Pancreas (tissue), 10 donors: ENCODE measurements around the gene SMIM11. TPM values are rescaled to one million over a fixed set of nuclear protein-coding genes. Genes with fewer than 3 reads are reported as not detected.

ENCODE experiments used
- ATAC-seq, 4 donors: fragments of 200-7000 bp; cut with Tn5 transposase; one replicate each; pipeline versions ENCODE4 v1.8.0 to v1.9.1; 2020; ENCODE audit warnings: mild to moderate bottlenecking in 4 of 4, moderate library complexity in 4 of 4
- DNase-seq, 6 donors: peaks; one replicate each; pipeline ENCODE4 v3.0.0-alpha.2; 2020
- FAIRE-seq: peaks from 2 replicates; lab custom pipeline; 2012; peaks lifted over from hg19 to GRCh38; lab: Jason Lieb, UNC
- H3K27ac ChIP-seq, 4 donors: fragments of 200-600 bp; sonication (generic); 1 replicate in 3 of 4; 2 replicates in 1 of 4; pipeline versions ENCODE4 v1.5.0 to v1.8.0; 2020
- H3K27me3 ChIP-seq, 4 donors: fragments of 200-600 bp; one replicate each; pipeline ENCODE4 v1.8.0; 2021
- H3K36me3 ChIP-seq, 3 donors: fragments of 200-600 bp; sonication (generic) in 1 of 3; one replicate each; pipeline versions ENCODE4 v1.5.0 to v1.8.0; 2020 to 2021
- H3K4me1 ChIP-seq, 3 donors: fragments of 200-600 bp; one replicate each; pipeline ENCODE4 v1.8.0; 2021
- H3K4me3 ChIP-seq, 4 donors: fragments of 200-600 bp; sonication (generic) in 2 of 4; one replicate each; pipeline versions ENCODE4 v1.5.0 to v1.8.0; 2020 to 2021
- H3K9me3 ChIP-seq, 4 donors: fragments of 200-600 bp; one replicate each; pipeline ENCODE4 v1.8.0; 2021
- CTCF ChIP-seq, 4 donors: fragments of 200-600 bp; sonication (generic) in 3 of 4; IDR thresholded peaks; one replicate each; pipeline versions ENCODE4 v1.5.0 to v1.8.0; 2021; ENCODE audit warnings: antibody characterized with exemption in 4 of 4
- WGBS, 2 donors: extraction: QIAGEN DNeasy Blood & Tissue Kit; methylation state at CpG; one replicate each; pipeline ENCODE4 v1.1.7; 2013; 5-methylcytosine and 5-hydroxymethylcytosine counted together
- intact Hi-C, 3 donors: fragments of 100-400 bp; cut with DNase I; formaldehyde crosslinking; loops; one replicate each; pipeline versions ENCODE4 v1.11.1 to v1.14.2; 2022
- polyA plus RNA-seq, 2 donors: library from polyadenylated mRNA; stranded (reverse); fragments of 200-250 nt; gene quantifications; one replicate each; pipeline ENCODE4 v1.2.3, GENCODE V29; 2013
- total RNA-seq, 6 donors: library from RNA; stranded (reverse); fragmentation: NEBNext Ultra II Directional in 4 of 6; extraction: Animal tissue kit (Norgen Biotek cat#: 25700) in 4 of 6; gene quantifications; one replicate each; pipeline versions ENCODE4 v1.2.1 to v1.2.4, GENCODE V29; 2021 to 2023
- donor health status: healthy with polysubstance abuse.
- donor health status: DM: no; HTN: no; CAD: no; lungs with moderate emphysema.
- donor health status: DM: no; HTN: no; CAD: no.
- donor health status: control.
- donor health status: control.
- donor health status: Bipolar disorder and iron deficiency.
- donor health status: DM: yes; HTN: yes; CAD: no.
- donor health status: DM: no; HTN: no; CAD: no.
- donor health status: DM: no; HTN: no; CAD: no.
- donor health status: DM: yes; HTN: yes; CAD: no.

The SMIM11 gene
- total and polyA plus RNA-seq, 8 donors: 1.3 to 10.8 (median 3.3) TPM

- ATAC-seq: no peak
- FAIRE-seq: no peak
- intact Hi-C loops: no loop called here
- DNase-seq: no peak
- H3K4me3 ChIP-seq: no peak overlapping the region
- 56 to 64% methylated on average over 6 of the region's 6 CpGs for WGBS, 2 donors
- no peak for TF ChIP-seq CTCF (IDR thresholded peaks at IDR 0.05)
- H3K27ac ChIP-seq: no peak overlapping the region
- H3K36me3 ChIP-seq: no peaks in the 10 kb centered on the region
- H3K4me1 ChIP-seq: no peaks in the 10 kb centered on the region
- H3K27me3 ChIP-seq: no peaks in the 10 kb centered on the region
- H3K9me3 ChIP-seq: no peaks in the 10 kb centered on the region
Measured at GRCh38 chr21:34335316-34335715, 40.0 kb upstream of the SMIM11 start.

GRCh38 chr21:34336245-34336644 is 39.1 kb upstream of the SMIM11 start:
- 62 to 64% methylated on average over 5 of the region's 5 CpGs for WGBS, 2 donors

GRCh38 chr21:34336756-34337391 is 38.4 kb upstream of the SMIM11 start:
- Histone ChIP-seq H3K27me3 (no peaks in the 10 kb centered on the region), H3K4me3 (no peak overlapping the region), H3K36me3 (no peaks in the 10 kb centered on the region), H3K27ac (no peak overlapping the region), H3K4me1 (no peaks in the 10 kb centered on the region), H3K9me3 (no peaks in the 10 kb centered on the region)
- intact Hi-C loops: no loop called here
- ATAC-seq (peak in 2 of 4 donors; percentile 35 to 37), FAIRE-seq (no peak), DNase-seq (no peak)
- TF ChIP-seq CTCF (IDR thresholded peaks at IDR 0.05): no peak
- WGBS, 2 donors: 59 to 64% methylated on average over 13 of the region's 13 CpGs

More at GRCh38 chr21:34336245-34336644, 39.1 kb upstream of the SMIM11 start:
- no peak for FAIRE-seq
- no peak for DNase-seq
- Histone ChIP-seq H3K9me3 (no peaks in the 10 kb centered on the region), H3K4me3 (no peak overlapping the region), H3K4me1 (no peaks in the 10 kb centered on the region), H3K27me3 (no peaks in the 10 kb centered on the region), H3K27ac (no peak overlapping the region), H3K36me3 (no peaks in the 10 kb centered on the region)
- TF ChIP-seq CTCF (IDR thresholded peaks at IDR 0.05): no peak
- ATAC-seq: no peak
- intact Hi-C loops: no loop called here

GRCh38 chr21:34337741-34338140 is 37.6 kb upstream of the SMIM11 start:
- DNase-seq (no peak), ATAC-seq (no peak), FAIRE-seq (no peak)
- Histone ChIP-seq H3K4me1 (no peaks in the 10 kb centered on the region), H3K36me3 (no peaks in the 10 kb centered on the region), H3K27ac (no peak overlapping the region), H3K27me3 (no peaks in the 10 kb centered on the region), H3K9me3 (no peaks in the 10 kb centered on the region), H3K4me3 (no peak overlapping the region)
- no peak for TF ChIP-seq CTCF (IDR thresholded peaks at IDR 0.05)
- 52 to 70% methylated on average over 6 of the region's 6 CpGs for WGBS, 2 donors
- intact Hi-C loops: no loop called here

GRCh38 chr21:34338226-34338625 is 37.1 kb upstream of the SMIM11 start:
- no peaks in the 10 kb centered on the region for H3K4me1 ChIP-seq
- no peaks in the 10 kb centered on the region for H3K9me3 ChIP-seq
- no peaks in the 10 kb centered on the region for H3K36me3 ChIP-seq
- DNase-seq (no peak), ATAC-seq (no peak), FAIRE-seq (no peak)
- H3K27me3 ChIP-seq: no peaks in the 10 kb centered on the region
- TF ChIP-seq CTCF (IDR thresholded peaks at IDR 0.05): no peak
- H3K27ac ChIP-seq: no peak overlapping the region
- intact Hi-C loops: no loop called here
- WGBS, 2 donors: 83 to 89% methylated on average over 8 of the region's 8 CpGs
- no peak overlapping the region for H3K4me3 ChIP-seq
